Neural progenitor cell (in vitro differentiated cells): ENCODE measurements around the gene WHAMM. TPM values are rescaled to one million over a fixed set of nuclear protein-coding genes. Genes with fewer than 3 reads are reported as not detected.

Experiments
- DNase-seq: peaks from one replicate; pipeline ENCODE4 v3.0.0-alpha.2; 2016; ENCODE audit warnings: low spot score
- H2AFZ ChIP-seq: fragments of 200-600 bp; sonication (generic); replicated peaks from 2 replicates; pipeline ENCODE4 v1.6.1; 2016; ENCODE audit warnings: antibody characterized with exemption
- H3F3A ChIP-seq: fragments of 200-600 bp; sonication (generic); 2 replicates; pipeline ENCODE4 v1.6.1; 2016; ENCODE audit warnings: antibody characterized with exemption, low read depth
- H3K27ac ChIP-seq: fragments of 200-600 bp; sonication (generic); 2 replicates; pipeline ENCODE4 v1.5.1; 2016; ENCODE audit warnings: mild to moderate bottlenecking
- H3K27me3 ChIP-seq: fragments of 200-600 bp; sonication (generic); 2 replicates; pipeline ENCODE4 v1.6.1; 2016; ENCODE audit warnings: mild to moderate bottlenecking, moderate library complexity
- H3K36me3 ChIP-seq: fragments of 200-600 bp; sonication (generic); 2 replicates; pipeline ENCODE4 v1.5.1; 2016
- H3K4me1 ChIP-seq: fragments of 200-600 bp; sonication (generic); 2 replicates; pipeline ENCODE4 v1.6.1; 2016; ENCODE audit warnings: mixed run types
- H3K4me2 ChIP-seq: fragments of 200-600 bp; sonication (generic); 2 replicates; pipeline ENCODE4 v1.6.1; 2016
- H3K4me3 ChIP-seq: fragments of 200-600 bp; sonication (generic); 2 replicates; pipeline ENCODE4 v1.5.1; 2016
- H3K79me2 ChIP-seq: fragments of 200-600 bp; sonication (generic); 2 replicates; pipeline ENCODE4 v1.6.1; 2016; ENCODE audit warnings: low read depth
- H3K9ac ChIP-seq: fragments of 200-600 bp; sonication (generic); 2 replicates; pipeline ENCODE4 v1.6.1; 2016
- H3K9me3 ChIP-seq: fragments of 200-600 bp; sonication (generic); 2 replicates; pipeline ENCODE4 v1.5.1; 2016; ENCODE audit warnings: low read depth
- H4K20me1 ChIP-seq: fragments of 200-600 bp; sonication (generic); 2 replicates; pipeline ENCODE4 v1.6.1; 2016; ENCODE audit warnings: low read depth
- H3K27ac Mint-ChIP-seq: 3 replicates; pipeline ENCODE4 v1.8.0; 2021; ENCODE audit warnings: mixed read lengths
- H3K27me3 Mint-ChIP-seq: 2 replicates; pipeline ENCODE4 v1.8.0; 2022; ENCODE audit warnings: low read depth, mild to moderate bottlenecking, inconsistent platforms, moderate library complexity, mixed read lengths; ENCODE audit not compliant: insufficient read depth
- H3K36me3 Mint-ChIP-seq: 3 replicates; pipeline ENCODE4 v1.8.0; 2021; ENCODE audit warnings: mixed read lengths
- H3K4me1 Mint-ChIP-seq: 3 replicates; pipeline ENCODE4 v1.8.0; 2021; ENCODE audit warnings: mixed read lengths
- H3K4me3 Mint-ChIP-seq: 3 replicates; pipeline ENCODE4 v1.8.0; 2021; ENCODE audit warnings: mild to moderate bottlenecking, moderate library complexity, mixed read lengths
- H3K9me3 Mint-ChIP-seq: 3 replicates; pipeline ENCODE4 v1.8.0; 2020; ENCODE audit warnings: mixed read lengths
- EZH2 ChIP-seq: fragments of 200-600 bp; sonication (generic); IDR thresholded peaks from 2 replicates; pipeline ENCODE4 v1.6.1; 2017; ENCODE audit warnings: antibody characterized with exemption, mild to moderate bottlenecking, moderate library complexity
- EZH2phosphoT487 ChIP-seq: fragments of 200-600 bp; sonication (generic); IDR thresholded peaks from 2 replicates; pipeline ENCODE4 v1.6.1; 2017; ENCODE audit warnings: antibody characterized with exemption
- total RNA-seq: library from RNA; depleted of rRNA; stranded (reverse); fragments of >200 nt; gene quantifications from 2 replicates; pipeline ENCODE4 v1.2.3, GENCODE V29; 2015; ENCODE audit warnings: low replicate concordance
- TF ChIP-seq, protein P1 (sequence below): fragments of 200-600 bp; sonication (generic); IDR thresholded peaks from 2 replicates; pipeline ENCODE4 v1.5.1; 2017; ENCODE audit warnings: antibody characterized with exemption, mild to moderate bottlenecking

Gene WHAMM
- total RNA-seq, 1 donor from 2014 or later = 1.9 TPM

GRCh38 chr15:82823049-82823448 is 13.6 kb downstream of the WHAMM start:
- Mint-ChIP-seq H3K4me1 (no peaks in the 10 kb centered on the region), H3K27me3 (no peaks in the 10 kb centered on the region), H3K36me3 (peaks cover 32% of the 10 kb centered on the region), H3K9me3 (no peaks in the 10 kb centered on the region), H3K27ac (no peak overlapping the region), H3K4me3 (no peak overlapping the region)
- peaks cover 14% of the 10 kb centered on the region for H3K36me3 ChIP-seq
- H3K27me3 ChIP-seq = no peaks in the 10 kb centered on the region
- H3K79me2 ChIP-seq = no peaks in the 10 kb centered on the region
- H4K20me1 ChIP-seq = no peaks in the 10 kb centered on the region
- H3F3A ChIP-seq = no peaks in the 10 kb centered on the region
- H3K4me2 ChIP-seq = no peak overlapping the region
- no peak overlapping the region for H3K27ac ChIP-seq
- H3K9ac ChIP-seq = no peak overlapping the region
- H3K4me3 ChIP-seq = no peak overlapping the region
- TF ChIP-seq EZH2phosphoT487 = no peak
- TF ChIP-seq, protein P1, sequence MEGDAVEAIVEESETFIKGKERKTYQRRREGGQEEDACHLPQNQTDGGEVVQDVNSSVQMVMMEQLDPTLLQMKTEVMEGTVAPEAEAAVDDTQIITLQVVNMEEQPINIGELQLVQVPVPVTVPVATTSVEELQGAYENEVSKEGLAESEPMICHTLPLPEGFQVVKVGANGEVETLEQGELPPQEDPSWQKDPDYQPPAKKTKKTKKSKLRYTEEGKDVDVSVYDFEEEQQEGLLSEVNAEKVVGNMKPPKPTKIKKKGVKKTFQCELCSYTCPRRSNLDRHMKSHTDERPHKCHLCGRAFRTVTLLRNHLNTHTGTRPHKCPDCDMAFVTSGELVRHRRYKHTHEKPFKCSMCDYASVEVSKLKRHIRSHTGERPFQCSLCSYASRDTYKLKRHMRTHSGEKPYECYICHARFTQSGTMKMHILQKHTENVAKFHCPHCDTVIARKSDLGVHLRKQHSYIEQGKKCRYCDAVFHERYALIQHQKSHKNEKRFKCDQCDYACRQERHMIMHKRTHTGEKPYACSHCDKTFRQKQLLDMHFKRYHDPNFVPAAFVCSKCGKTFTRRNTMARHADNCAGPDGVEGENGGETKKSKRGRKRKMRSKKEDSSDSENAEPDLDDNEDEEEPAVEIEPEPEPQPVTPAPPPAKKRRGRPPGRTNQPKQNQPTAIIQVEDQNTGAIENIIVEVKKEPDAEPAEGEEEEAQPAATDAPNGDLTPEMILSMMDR = no peak
- TF ChIP-seq EZH2 = no peak
- H2AFZ ChIP-seq = no peak overlapping the region
- DNase-seq = no peak
- H3K9me3 ChIP-seq = peaks cover 3% of the 10 kb centered on the region
- H3K4me1 ChIP-seq = no peaks in the 10 kb centered on the region

DNA sequence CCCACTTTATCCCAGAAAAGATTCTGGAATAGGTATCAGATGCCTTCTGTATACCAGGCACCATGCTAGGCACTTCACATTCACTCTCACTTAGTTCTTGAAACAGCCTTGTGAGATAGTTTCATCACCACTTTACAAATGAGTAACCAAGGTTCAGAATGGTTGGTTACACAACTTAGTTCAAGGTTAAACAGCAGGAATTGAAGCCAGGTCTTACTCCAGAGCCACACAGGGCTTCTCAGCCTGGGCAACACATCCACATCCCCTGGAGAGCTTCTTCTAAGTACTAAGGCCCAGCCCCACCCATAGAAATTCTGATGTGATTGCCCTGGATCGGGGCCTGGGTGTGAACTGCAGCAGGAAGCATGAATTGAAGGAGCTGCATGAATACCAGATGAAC is 18.6 kb downstream of the WHAMM start:
- Histone ChIP-seq H3K4me3 (no peak overlapping the region), H3K27ac (no peak overlapping the region), H3K4me2 (no peak overlapping the region), H3K79me2 (no peaks in the 10 kb centered on the region), H4K20me1 (no peaks in the 10 kb centered on the region), H3K9me3 (no peaks in the 10 kb centered on the region), H3K27me3 (no peaks in the 10 kb centered on the region), H3K4me1 (no peaks in the 10 kb centered on the region), H2AFZ (no peak overlapping the region), H3F3A (no peaks in the 10 kb centered on the region), H3K36me3 (peaks cover 2% of the 10 kb centered on the region), H3K9ac (no peak overlapping the region)
- peaks cover 26% of the 10 kb centered on the region for H3K36me3 Mint-ChIP-seq
- no peak overlapping the region for H3K27ac Mint-ChIP-seq
- no peak for TF ChIP-seq EZH2
- no peak for TF ChIP-seq EZH2phosphoT487
- TF ChIP-seq, protein P1 = no peak
- H3K4me3 Mint-ChIP-seq = no peak overlapping the region
- peaks cover 12% of the 10 kb centered on the region for H3K4me1 Mint-ChIP-seq
- H3K9me3 Mint-ChIP-seq = no peaks in the 10 kb centered on the region
- H3K27me3 Mint-ChIP-seq = peaks cover 4% of the 10 kb centered on the region
- DNase-seq = no peak

DNA sequence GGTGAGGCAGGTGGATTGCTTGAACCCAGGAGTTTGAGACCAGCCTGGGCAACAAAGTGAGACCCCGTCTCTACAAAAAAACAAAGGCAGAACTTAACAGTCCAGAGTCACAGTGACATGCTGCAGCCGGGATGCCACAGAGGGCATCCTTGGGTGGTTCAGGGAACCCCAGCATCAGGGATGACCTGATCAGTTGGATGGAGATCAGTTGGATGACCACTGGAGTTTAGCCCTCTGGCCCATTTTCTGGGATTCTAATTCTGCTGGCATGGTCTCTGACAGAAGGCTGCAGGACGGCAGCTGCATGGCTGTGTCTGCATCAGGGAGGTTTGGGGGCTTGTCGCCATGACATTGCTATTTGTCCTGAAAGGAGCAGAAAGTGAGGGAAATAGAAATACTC is 19.8 kb downstream of the WHAMM start:
- no peak overlapping the region for H3K4me3 Mint-ChIP-seq

More for the DNA sequence above, 19.8 kb downstream of the WHAMM start:
- no peaks in the 10 kb centered on the region for H4K20me1 ChIP-seq
- Mint-ChIP-seq H3K27me3 (peaks cover 4% of the 10 kb centered on the region), H3K36me3 (peaks cover 31% of the 10 kb centered on the region), H3K27ac (no peak overlapping the region), H3K4me1 (peaks cover 15% of the 10 kb centered on the region), H3K9me3 (no peaks in the 10 kb centered on the region)
- H2AFZ ChIP-seq = no peak overlapping the region
- H3K4me2 ChIP-seq = no peak overlapping the region
- no peaks in the 10 kb centered on the region for H3K4me1 ChIP-seq
- no peak overlapping the region for H3K27ac ChIP-seq
- TF ChIP-seq, protein P1 = no peak
- no peak for TF ChIP-seq EZH2phosphoT487
- no peak for TF ChIP-seq EZH2
- H3K79me2 ChIP-seq = no peaks in the 10 kb centered on the region
- no peak overlapping the region for H3K9ac ChIP-seq
- no peak for DNase-seq
- no peaks in the 10 kb centered on the region for H3K27me3 ChIP-seq
- no peak overlapping the region for H3K4me3 ChIP-seq
- H3K9me3 ChIP-seq = no peaks in the 10 kb centered on the region
- no peaks in the 10 kb centered on the region for H3F3A ChIP-seq
- H3K36me3 ChIP-seq = no peaks in the 10 kb centered on the region
